CD14-positive monocyte (primary cell): Measurements from ENCODE around the gene MAPK8IP1. TPM values are rescaled to one million over a fixed set of nuclear protein-coding genes. Genes with fewer than 3 reads are reported as not detected.
"Not testable (repeated sequence)": the region's sequence is repeated elsewhere in the genome, so short reads cannot be mapped to it uniquely, and the experiment has no call there.

Source experiments
- DNase-seq, 3 donors: peaks; one replicate each; pipeline ENCODE4 v3.0.0-alpha.2; 2011 to 2022
- H2AFZ ChIP-seq: 2 replicates; pipeline ENCODE4 v1.6.0; 2012; ENCODE audit warnings: mild to moderate bottlenecking, low read depth, low read length, inconsistent platforms; ENCODE audit not compliant: insufficient read depth, poor library complexity, severe bottlenecking
- H3K27ac ChIP-seq, 2 donors: 1 replicate in 1 of 2; 2 replicates in 1 of 2; pipeline ENCODE4 v1.5.1; 2012 to 2013; ENCODE audit warnings: low read length in 2 of 2, control low read depth in 1 of 2, inconsistent platforms in 1 of 2, low read depth in 1 of 2, mild to moderate bottlenecking in 1 of 2
- H3K27me3 ChIP-seq, 2 donors: one replicate each; pipeline versions ENCODE4 v1.6.0 to v1.6.1; 2011 to 2013; ENCODE audit warnings: low read length in 2 of 2; ENCODE audit not compliant: control insufficient read depth in 2 of 2, insufficient read depth in 2 of 2
- H3K36me3 ChIP-seq, 2 donors: replicated peaks in 1 of 2; 1 replicate in 1 of 2; 2 replicates in 1 of 2; pipeline versions ENCODE4 v1.5.1 to v1.6.1; 2012 to 2013; ENCODE audit warnings: low read length in 2 of 2, control low read depth in 1 of 2, inconsistent platforms in 1 of 2, mild to moderate bottlenecking in 1 of 2; ENCODE audit not compliant: insufficient read depth in 2 of 2, control insufficient read depth in 1 of 2
- H3K4me1 ChIP-seq, 2 donors: 1 replicate in 1 of 2; 2 replicates in 1 of 2; pipeline versions ENCODE4 v1.5.1 to v1.6.1; 2012 to 2013; ENCODE audit warnings: low read length in 2 of 2, control low read depth in 1 of 2, inconsistent platforms in 1 of 2, mild to moderate bottlenecking in 1 of 2, moderate library complexity in 1 of 2; ENCODE audit not compliant: insufficient read depth in 2 of 2, control insufficient read depth in 1 of 2
- H3K4me2 ChIP-seq: replicated peaks from 2 replicates; pipeline ENCODE3; 2012; ENCODE audit warnings: low read length, moderate library complexity, mild to moderate bottlenecking; ENCODE audit not compliant: poor library complexity, severe bottlenecking; ENCODE audit errors: extremely low read depth
- H3K4me3 ChIP-seq, 3 experiments: fragments of 200-600 bp in 1 of 3; sonication (generic) in 1 of 3; replicated peaks in 1 of 3; 1 replicate in 2 of 3; 2 replicates in 1 of 3; pipeline ENCODE4 v1.5.1; 2011 to 2013; ENCODE audit warnings: low read length in 3 of 3, mild to moderate bottlenecking in 3 of 3, control low read depth in 2 of 3, low read depth in 2 of 3, inconsistent platforms in 1 of 3, moderate library complexity in 1 of 3
- H3K79me2 ChIP-seq: 2 replicates; pipeline ENCODE4 v1.6.0; 2012; ENCODE audit warnings: mild to moderate bottlenecking, control low read depth, inconsistent platforms, low read length, moderate library complexity; ENCODE audit not compliant: insufficient read depth
- H3K9ac ChIP-seq: 2 replicates; pipeline ENCODE4 v1.6.0; 2017; ENCODE audit warnings: low read length, mild to moderate bottlenecking; ENCODE audit not compliant: insufficient read depth, poor library complexity, severe bottlenecking
- H3K9me3 ChIP-seq, 2 donors: replicated peaks in 1 of 2; 1 replicate in 1 of 2; 2 replicates in 1 of 2; pipeline versions ENCODE4 v1.5.1 to v1.6.1; 2012 to 2013; ENCODE audit warnings: low read length in 2 of 2, control low read depth in 1 of 2; ENCODE audit not compliant: control insufficient read depth in 1 of 2, insufficient read depth in 1 of 2
- H4K20me1 ChIP-seq: 2 replicates; pipeline ENCODE4 v1.6.0; 2012; ENCODE audit warnings: mild to moderate bottlenecking, low read length, control low read depth, moderate library complexity; ENCODE audit not compliant: insufficient read depth
- H3K27ac Mint-ChIP-seq, 7 donors: one replicate each; pipeline ENCODE4 v1.8.0; 2020; ENCODE audit warnings: mild to moderate bottlenecking in 7 of 7, mixed read lengths in 7 of 7, moderate library complexity in 6 of 7, inconsistent platforms in 2 of 7
- H3K27me3 Mint-ChIP-seq, 3 donors: one replicate each; pipeline ENCODE4 v1.8.0; 2021 to 2022; ENCODE audit warnings: low read depth in 3 of 3, mild to moderate bottlenecking in 3 of 3, mixed read lengths in 3 of 3, moderate library complexity in 3 of 3, inconsistent platforms in 1 of 3
- H3K36me3 Mint-ChIP-seq, 2 donors: one replicate each; pipeline ENCODE4 v1.8.0; 2020; ENCODE audit warnings: mixed read lengths in 2 of 2, inconsistent platforms in 1 of 2, mild to moderate bottlenecking in 1 of 2
- H3K4me1 Mint-ChIP-seq: one replicate; pipeline ENCODE4 v1.8.0; 2020; ENCODE audit warnings: mild to moderate bottlenecking, mixed read lengths
- H3K4me3 Mint-ChIP-seq, 2 donors: one replicate each; pipeline ENCODE4 v1.8.0; 2020; ENCODE audit warnings: mild to moderate bottlenecking in 2 of 2, mixed read lengths in 2 of 2, moderate library complexity in 1 of 2
- H3K9me3 Mint-ChIP-seq, 7 donors: one replicate each; pipeline ENCODE4 v1.8.0; 2020 to 2022; ENCODE audit warnings: mixed read lengths in 7 of 7, mild to moderate bottlenecking in 6 of 7, moderate library complexity in 6 of 7, inconsistent platforms in 2 of 7
- WGBS: methylation state at CpG from one replicate; pipeline ENCODE4 v1.1.5; 2013; ENCODE audit warnings: missing lambda C conversion rate; ENCODE audit not compliant: insufficient coverage; 5-methylcytosine and 5-hydroxymethylcytosine counted together
- intact Hi-C, 2 donors: fragments of 100-400 bp; cut with micrococcal nuclease; formaldehyde crosslinking; loops; one replicate each; pipeline versions ENCODE4 v1.15.0 to v1.15.1; 2023
- polyA plus RNA-seq, 3 donors: library from polyadenylated mRNA; depleted of rRNA in 1 of 3; unstranded in 2 of 3; stranded (reverse) in 1 of 3; fragments of 300-500 nt in 2 of 3; fragments of >200 nt in 1 of 3; fragmentation: Illumina TruSeq in 2 of 3; gene quantifications; 1 replicate in 2 of 3; 2 replicates in 1 of 3; pipeline ENCODE4 v1.2.3, GENCODE V29; 2012 to 2021
- TF ChIP-seq, protein P1 (sequence below): fragments of 200-600 bp; IDR thresholded peaks from one replicate; pipeline ENCODE4 v1.8.0; 2022; ENCODE audit warnings: antibody characterized with exemption, mild to moderate bottlenecking

MAPK8IP1 gene
- polyA plus RNA-seq, 3 donors: 0.93 TPM; not detected in 2

DNA sequence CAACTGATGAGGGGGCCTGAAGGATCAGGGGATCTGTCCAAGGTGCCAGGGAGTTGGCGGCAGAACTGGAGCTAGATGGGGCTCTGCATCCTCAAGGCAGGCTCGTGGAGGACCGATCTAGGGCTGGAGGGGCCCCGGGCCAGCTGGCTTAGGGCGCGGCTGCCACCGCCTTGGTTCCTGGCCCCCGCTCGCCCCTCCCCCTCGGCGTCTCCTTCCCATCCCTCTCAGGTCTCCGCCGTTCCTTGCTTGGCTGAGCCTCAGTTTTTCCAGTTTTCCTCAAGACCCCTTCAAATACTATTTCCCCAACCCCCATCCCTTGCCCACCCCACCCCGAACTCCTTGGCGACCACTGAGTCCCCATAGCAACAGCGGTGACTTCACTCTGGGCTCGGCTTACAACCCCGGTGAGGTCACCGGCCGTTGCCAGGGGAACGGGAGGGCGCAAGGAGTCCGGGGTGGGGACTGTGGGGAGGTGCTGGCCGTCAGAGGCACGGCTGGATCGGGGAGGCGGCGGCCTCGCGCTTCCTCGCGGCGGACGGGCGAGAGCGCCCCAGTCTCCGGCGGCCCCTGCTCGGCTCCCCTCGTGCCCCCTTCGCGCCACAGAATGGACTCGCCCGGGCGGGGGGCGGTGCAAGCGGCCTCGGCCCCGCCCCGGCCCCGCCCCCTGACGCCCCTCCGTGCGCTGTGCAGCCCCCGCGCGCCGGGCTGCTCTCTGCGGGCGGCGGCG lies 14.2 kb downstream of the MAPK8IP1 start:
- DNase-seq: peak; percentile 64 to 85 (median 73)
- intact Hi-C loops: no loop called here
- no peaks in the 10 kb centered on the region for H3K36me3 ChIP-seq
- H3K36me3 Mint-ChIP-seq: peaks cover 3 to 4% of the 10 kb centered on the region in 2 donors
- H2AFZ ChIP-seq: no peak overlapping the region
- TF ChIP-seq, protein P1, sequence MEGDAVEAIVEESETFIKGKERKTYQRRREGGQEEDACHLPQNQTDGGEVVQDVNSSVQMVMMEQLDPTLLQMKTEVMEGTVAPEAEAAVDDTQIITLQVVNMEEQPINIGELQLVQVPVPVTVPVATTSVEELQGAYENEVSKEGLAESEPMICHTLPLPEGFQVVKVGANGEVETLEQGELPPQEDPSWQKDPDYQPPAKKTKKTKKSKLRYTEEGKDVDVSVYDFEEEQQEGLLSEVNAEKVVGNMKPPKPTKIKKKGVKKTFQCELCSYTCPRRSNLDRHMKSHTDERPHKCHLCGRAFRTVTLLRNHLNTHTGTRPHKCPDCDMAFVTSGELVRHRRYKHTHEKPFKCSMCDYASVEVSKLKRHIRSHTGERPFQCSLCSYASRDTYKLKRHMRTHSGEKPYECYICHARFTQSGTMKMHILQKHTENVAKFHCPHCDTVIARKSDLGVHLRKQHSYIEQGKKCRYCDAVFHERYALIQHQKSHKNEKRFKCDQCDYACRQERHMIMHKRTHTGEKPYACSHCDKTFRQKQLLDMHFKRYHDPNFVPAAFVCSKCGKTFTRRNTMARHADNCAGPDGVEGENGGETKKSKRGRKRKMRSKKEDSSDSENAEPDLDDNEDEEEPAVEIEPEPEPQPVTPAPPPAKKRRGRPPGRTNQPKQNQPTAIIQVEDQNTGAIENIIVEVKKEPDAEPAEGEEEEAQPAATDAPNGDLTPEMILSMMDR: no peak
- no peak overlapping the region for H3K27ac ChIP-seq
- peaks cover 11 to 15% of the 10 kb centered on the region in 2 donors for H3K4me1 ChIP-seq
- H3K27me3 ChIP-seq: peaks cover 24 to 58% of the 10 kb centered on the region in 2 donors
- H3K9ac ChIP-seq: peak overlapping the region; percentile 46
- no peaks in the 10 kb centered on the region for H3K79me2 ChIP-seq
- H3K4me2 ChIP-seq: peak overlapping the region; percentile 68
- H3K27me3 Mint-ChIP-seq: peaks cover 55 to 83% (median 63%) of the 10 kb centered on the region in 3 donors
- peak overlapping the region in 2 of 3 experiments; percentile 6 to 61 for H3K4me3 ChIP-seq
- under 1% methylated on average over 45 of the region's 62 CpGs for WGBS
- peak overlapping the region in 5 of 7 donors; percentile 67 to 93 (median 77) for H3K27ac Mint-ChIP-seq
- H3K9me3 ChIP-seq: peaks cover 4 to 23% of the 10 kb centered on the region in 2 donors
- H3K9me3 Mint-ChIP-seq: peaks cover 0 to 11% (median 5%) of the 10 kb centered on the region in 7 donors
- H4K20me1 ChIP-seq: no peaks in the 10 kb centered on the region
- H3K4me3 Mint-ChIP-seq: peak overlapping the region; percentile 62 to 79
- peaks cover 7% of the 10 kb centered on the region for H3K4me1 Mint-ChIP-seq

DNA sequence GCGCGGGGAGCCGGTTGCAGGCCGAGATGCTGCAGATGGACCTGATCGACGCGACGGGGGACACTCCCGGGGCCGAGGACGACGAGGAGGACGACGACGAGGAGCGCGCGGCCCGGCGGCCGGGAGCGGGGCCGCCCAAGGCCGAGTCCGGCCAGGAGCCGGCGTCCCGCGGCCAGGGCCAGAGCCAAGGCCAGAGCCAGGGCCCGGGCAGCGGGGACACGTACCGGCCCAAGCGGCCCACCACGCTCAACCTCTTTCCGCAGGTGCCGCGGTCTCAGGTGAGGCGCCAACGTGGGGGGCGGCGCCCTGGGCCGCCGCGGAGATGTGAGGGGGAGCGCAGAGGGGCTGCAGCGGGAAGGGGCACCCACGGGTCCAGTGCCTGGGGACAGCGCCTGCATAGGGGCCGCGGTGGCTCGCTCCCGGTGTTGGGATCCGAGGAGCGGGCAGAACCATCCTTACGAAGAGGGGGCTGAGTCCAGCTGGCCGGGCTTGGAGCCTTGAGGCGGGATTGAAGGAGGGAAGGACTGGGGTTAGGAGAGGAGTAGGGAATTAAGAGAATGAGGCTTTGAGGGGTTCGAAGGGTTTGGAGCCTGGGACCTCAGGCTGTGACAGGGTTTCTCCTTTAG lies 14.8 kb downstream of the MAPK8IP1 start:
- H3K27me3 Mint-ChIP-seq: peaks cover 52 to 79% (median 63%) of the 10 kb centered on the region in 3 donors
- WGBS: 15% methylated on average over 26 of the region's 59 CpGs
- H3K36me3 ChIP-seq, H3K79me2 ChIP-seq, intact Hi-C loops, H3K36me3 Mint-ChIP-seq, H4K20me1 ChIP-seq, H3K27ac ChIP-seq, DNase-seq, H3K4me1 Mint-ChIP-seq: not testable (repeated sequence)
- Histone ChIP-seq H3K9me3 (peaks cover 4 to 23% of the 10 kb centered on the region in 2 donors), H3K27me3 (peaks cover 24 to 58% of the 10 kb centered on the region in 2 donors), H3K4me3 (peak overlapping the region in 1 of 3 experiments; percentile 61), H2AFZ (peak overlapping the region; percentile 46), H3K9ac (peak overlapping the region; percentile 46), H3K4me1 (peaks cover 11 to 15% of the 10 kb centered on the region in 2 donors), H3K4me2 (peak overlapping the region; percentile 68)
- peaks cover 0 to 11% (median 5%) of the 10 kb centered on the region in 7 donors for H3K9me3 Mint-ChIP-seq
- H3K27ac Mint-ChIP-seq: peak overlapping the region in 4 of 7 donors; percentile 3 to 58 (median 32)
- peak overlapping the region; percentile 72 to 81 for H3K4me3 Mint-ChIP-seq
